ENCODE measurements around the gene DNMT1. TPM values are rescaled to one million over a fixed set of nuclear protein-coding genes. Genes with fewer than 3 reads are reported as not detected.

Gene DNMT1
- total RNA-seq, 3 donors from 2014 or later = 30.6 to 55.1 (median 55.0) TPM

- H3K36me3 ChIP-seq = no peaks in the 10 kb centered on the region
Measured at GRCh38 chr19:10152100-10152499, 42.7 kb downstream of the DNMT1 start.

GRCh38 chr19:10151521-10151920 is 43.2 kb downstream of the DNMT1 start:
- H3K4me1 ChIP-seq = no peaks in the 10 kb centered on the region
- H3K4me3 ChIP-seq = no peak overlapping the region
- no peak for TF ChIP-seq POLR2AphosphoS5 (IDR thresholded peaks at IDR 0.05)
- no peak for TF ChIP-seq POLR2A (IDR thresholded peaks at IDR 0.05)
- no peak for TF ChIP-seq CTCF (IDR thresholded peaks at IDR 0.05)
- H3K9me3 ChIP-seq = no peaks in the 10 kb centered on the region
- intact Hi-C loops (cut with DNase I; ENCODE audit: low total_unique reads) = no loop called here
- H3K36me3 ChIP-seq = no peaks in the 10 kb centered on the region
- DNase-seq (ENCODE audit: low spot score in 2 of 2) = no peak
- no peak overlapping the region for H3K27ac ChIP-seq
- H3K27me3 ChIP-seq = no peaks in the 10 kb centered on the region

More at GRCh38 chr19:10152100-10152499, 42.7 kb downstream of the DNMT1 start:
- intact Hi-C loops (cut with DNase I; ENCODE audit: low total_unique reads) = no loop called here
- Histone ChIP-seq H3K27me3 (no peaks in the 10 kb centered on the region), H3K4me3 (no peak overlapping the region), H3K9me3 (no peaks in the 10 kb centered on the region), H3K4me1 (no peaks in the 10 kb centered on the region), H3K27ac (no peak overlapping the region)
- no peak for DNase-seq (ENCODE audit: low spot score in 2 of 2)
- TF ChIP-seq CTCF (IDR thresholded peaks at IDR 0.05) (no peak), POLR2A (IDR thresholded peaks at IDR 0.05) (no peak), POLR2AphosphoS5 (IDR thresholded peaks at IDR 0.05) (no peak)

- DNase-seq (ENCODE audit: low spot score in 2 of 2) = no peak
- H3K4me1 ChIP-seq = no peaks in the 10 kb centered on the region
- no peaks in the 10 kb centered on the region for H3K27me3 ChIP-seq
- no peaks in the 10 kb centered on the region for H3K9me3 ChIP-seq
- peaks cover 7% of the 10 kb centered on the region for H3K36me3 ChIP-seq
- intact Hi-C loops (cut with DNase I; ENCODE audit: low total_unique reads) = no loop called here
- TF ChIP-seq POLR2A (IDR thresholded peaks at IDR 0.05) (no peak), POLR2AphosphoS5 (IDR thresholded peaks at IDR 0.05) (no peak), CTCF (IDR thresholded peaks at IDR 0.05) (no peak)
- no peak overlapping the region for H3K4me3 ChIP-seq
- no peak overlapping the region for H3K27ac ChIP-seq
Measured at GRCh38 chr19:10149427-10149826, 45.3 kb downstream of the DNMT1 start.

- DNase-seq (ENCODE audit: low spot score in 2 of 2) = no peak
- Histone ChIP-seq H3K27ac (no peak overlapping the region), H3K36me3 (peaks cover 10% of the 10 kb centered on the region), H3K27me3 (no peaks in the 10 kb centered on the region), H3K4me3 (no peak overlapping the region), H3K9me3 (no peaks in the 10 kb centered on the region), H3K4me1 (no peaks in the 10 kb centered on the region)
- intact Hi-C loops (cut with DNase I; ENCODE audit: low total_unique reads) = no loop called here
- TF ChIP-seq CTCF (IDR thresholded peaks at IDR 0.05) (no peak), POLR2AphosphoS5 (IDR thresholded peaks at IDR 0.05) (no peak), POLR2A (IDR thresholded peaks at IDR 0.05) (no peak)
Measured at GRCh38 chr19:10146142-10146541, 48.6 kb downstream of the DNMT1 start.

- Histone ChIP-seq H3K9me3 (no peaks in the 10 kb centered on the region), H3K4me1 (no peaks in the 10 kb centered on the region), H3K36me3 (peaks cover 10% of the 10 kb centered on the region), H3K27me3 (no peaks in the 10 kb centered on the region), H3K27ac (no peak overlapping the region), H3K4me3 (no peak overlapping the region)
- intact Hi-C loops (cut with DNase I; ENCODE audit: low total_unique reads) = no loop called here
- DNase-seq (ENCODE audit: low spot score in 2 of 2) = no peak
- TF ChIP-seq POLR2AphosphoS5 (IDR thresholded peaks at IDR 0.05) (no peak), POLR2A (IDR thresholded peaks at IDR 0.05) (no peak), CTCF (IDR thresholded peaks at IDR 0.05) (no peak)
Measured at GRCh38 chr19:10145031-10145430, 49.7 kb downstream of the DNMT1 start.

All from breast epithelium (tissue), 4 donors.